H1 (cell line): Measurements from ENCODE around the gene CACNG1.

Experiments
- CREB1 ChIP-seq: IDR thresholded peaks from 2 replicates; pipeline ENCODE4 v1.6.1; 2012; ENCODE audit warnings: inconsistent platforms
- EP300 ChIP-seq, 2 experiments: IDR thresholded peaks; 1 replicate in 1 of 2; 2 replicates in 1 of 2; pipeline ENCODE4 v1.6.1; 2011 to 2012; ENCODE audit warnings: low read depth in 2 of 2, low read length in 2 of 2, mild to moderate bottlenecking in 2 of 2, borderline replicate concordance in 1 of 2, inconsistent platforms in 1 of 2, moderate library complexity in 1 of 2
- KDM5A ChIP-seq: fragments of 200-600 bp; IDR thresholded peaks from 2 replicates; pipeline ENCODE4 v1.7.1; 2012; ENCODE audit warnings: mild to moderate bottlenecking, low read length, inconsistent platforms, mixed read lengths
- SP2 ChIP-seq: IDR thresholded peaks from 2 replicates; pipeline ENCODE4 v1.6.1; 2012; ENCODE audit warnings: mild to moderate bottlenecking, low read length, inconsistent platforms
- TF ChIP-seq, protein P1 (sequence below), 3 experiments: IDR thresholded peaks; 1 replicate in 2 of 3; 2 replicates in 1 of 3; pipeline versions ENCODE4 v1.5.1 to v1.6.1; 2011; ENCODE audit warnings: low read length in 3 of 3, mild to moderate bottlenecking in 3 of 3, inconsistent platforms in 2 of 3, low read depth in 1 of 3, moderate library complexity in 1 of 3; ENCODE audit not compliant: insufficient read depth in 1 of 3; ENCODE audit errors: control extremely low read depth in 1 of 3

DNA sequence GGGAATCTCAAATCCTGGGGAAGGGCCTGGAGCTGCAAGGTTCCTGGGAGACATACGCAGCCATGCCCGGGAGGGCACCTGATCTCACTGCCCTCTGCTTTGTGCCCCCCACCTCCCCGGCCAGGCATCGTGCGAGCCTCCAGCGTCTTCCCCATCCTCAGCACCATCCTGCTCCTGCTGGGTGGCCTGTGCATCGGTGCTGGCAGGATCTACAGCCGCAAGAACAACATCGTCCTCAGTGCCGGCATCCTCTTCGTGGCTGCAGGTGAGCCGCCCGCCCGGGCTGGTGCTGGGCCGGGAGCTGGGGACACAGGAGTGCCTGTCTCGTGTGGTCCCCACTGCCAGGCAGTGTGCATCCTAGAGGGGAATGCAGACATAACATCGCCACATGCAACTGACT, 19.6 kb upstream of the CACNG1 start:
- TF ChIP-seq, protein P1, sequence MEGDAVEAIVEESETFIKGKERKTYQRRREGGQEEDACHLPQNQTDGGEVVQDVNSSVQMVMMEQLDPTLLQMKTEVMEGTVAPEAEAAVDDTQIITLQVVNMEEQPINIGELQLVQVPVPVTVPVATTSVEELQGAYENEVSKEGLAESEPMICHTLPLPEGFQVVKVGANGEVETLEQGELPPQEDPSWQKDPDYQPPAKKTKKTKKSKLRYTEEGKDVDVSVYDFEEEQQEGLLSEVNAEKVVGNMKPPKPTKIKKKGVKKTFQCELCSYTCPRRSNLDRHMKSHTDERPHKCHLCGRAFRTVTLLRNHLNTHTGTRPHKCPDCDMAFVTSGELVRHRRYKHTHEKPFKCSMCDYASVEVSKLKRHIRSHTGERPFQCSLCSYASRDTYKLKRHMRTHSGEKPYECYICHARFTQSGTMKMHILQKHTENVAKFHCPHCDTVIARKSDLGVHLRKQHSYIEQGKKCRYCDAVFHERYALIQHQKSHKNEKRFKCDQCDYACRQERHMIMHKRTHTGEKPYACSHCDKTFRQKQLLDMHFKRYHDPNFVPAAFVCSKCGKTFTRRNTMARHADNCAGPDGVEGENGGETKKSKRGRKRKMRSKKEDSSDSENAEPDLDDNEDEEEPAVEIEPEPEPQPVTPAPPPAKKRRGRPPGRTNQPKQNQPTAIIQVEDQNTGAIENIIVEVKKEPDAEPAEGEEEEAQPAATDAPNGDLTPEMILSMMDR (IDR thresholded peaks at IDR 0.05; ENCODE audit: control extremely low read depth in 1 of 3, insufficient read depth in 1 of 3, low read depth in 1 of 3, low read length in 3 of 3): no peak
- TF ChIP-seq KDM5A: no peak
- no peak for TF ChIP-seq EP300 (IDR thresholded peaks at IDR 0.05; ENCODE audit: borderline replicate concordance in 1 of 2, low read depth in 2 of 2, low read length in 2 of 2)
- TF ChIP-seq CREB1: no peak
- no peak for TF ChIP-seq SP2
